Measurements from ENCODE around the gene AP1G1.
A peak's percentile ranks its signal among the peaks of the same experiment; 100 is the strongest.
"Not testable (repeated sequence)": the region's sequence is repeated elsewhere in the genome, so short reads cannot be mapped to it uniquely, and the experiment has no call there.

AP1G1 gene

DNA sequence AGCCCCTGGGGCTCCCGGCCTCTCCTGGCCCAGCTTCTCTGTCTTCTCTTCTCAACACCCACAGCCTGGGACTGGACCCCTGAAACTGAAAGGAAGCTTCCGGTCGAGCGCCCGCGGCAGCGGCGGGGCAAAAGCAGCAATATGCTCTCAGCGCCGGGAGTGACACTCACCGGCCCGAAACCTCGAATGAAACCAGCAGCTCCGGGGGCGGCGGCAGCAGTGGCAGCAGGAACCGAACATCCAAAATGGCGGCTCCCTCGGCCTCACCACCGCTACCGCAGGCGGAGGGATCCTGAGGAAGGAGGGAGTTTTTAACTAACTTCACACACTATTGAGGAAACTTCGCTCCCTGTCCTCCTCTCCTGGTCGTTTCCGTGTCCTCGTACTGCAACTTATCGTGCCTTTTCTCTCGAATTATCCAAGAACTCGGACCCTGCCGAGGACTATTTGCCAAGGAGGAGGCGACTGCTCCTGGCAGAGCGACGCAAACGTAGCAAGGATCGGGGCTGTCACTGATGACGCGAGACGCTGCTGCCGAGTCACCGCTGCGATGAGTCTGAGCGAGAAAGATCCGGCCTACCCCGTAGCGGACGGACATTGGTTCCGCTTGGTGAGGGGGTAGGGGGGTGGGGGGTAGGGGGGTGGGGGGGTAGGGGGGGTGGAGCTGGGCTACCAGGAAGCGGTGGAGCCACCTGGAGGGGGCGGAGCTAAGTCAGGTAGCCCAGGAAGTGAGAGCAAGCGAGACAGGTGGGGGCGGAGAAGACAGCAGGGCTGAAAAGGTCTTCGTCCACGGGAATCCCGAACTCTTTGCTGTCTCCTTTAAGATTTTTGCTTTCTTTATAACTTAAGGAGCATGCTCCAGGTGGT is at the start of gene AP1G1:
Gene AP1G1 (minus strand): TSS at position 242 of the 867 bp plus-strand sequence. CDS start 19,355 bp downstream, outside the sequence.
- DNase-seq = peak; percentile 98

DNA sequence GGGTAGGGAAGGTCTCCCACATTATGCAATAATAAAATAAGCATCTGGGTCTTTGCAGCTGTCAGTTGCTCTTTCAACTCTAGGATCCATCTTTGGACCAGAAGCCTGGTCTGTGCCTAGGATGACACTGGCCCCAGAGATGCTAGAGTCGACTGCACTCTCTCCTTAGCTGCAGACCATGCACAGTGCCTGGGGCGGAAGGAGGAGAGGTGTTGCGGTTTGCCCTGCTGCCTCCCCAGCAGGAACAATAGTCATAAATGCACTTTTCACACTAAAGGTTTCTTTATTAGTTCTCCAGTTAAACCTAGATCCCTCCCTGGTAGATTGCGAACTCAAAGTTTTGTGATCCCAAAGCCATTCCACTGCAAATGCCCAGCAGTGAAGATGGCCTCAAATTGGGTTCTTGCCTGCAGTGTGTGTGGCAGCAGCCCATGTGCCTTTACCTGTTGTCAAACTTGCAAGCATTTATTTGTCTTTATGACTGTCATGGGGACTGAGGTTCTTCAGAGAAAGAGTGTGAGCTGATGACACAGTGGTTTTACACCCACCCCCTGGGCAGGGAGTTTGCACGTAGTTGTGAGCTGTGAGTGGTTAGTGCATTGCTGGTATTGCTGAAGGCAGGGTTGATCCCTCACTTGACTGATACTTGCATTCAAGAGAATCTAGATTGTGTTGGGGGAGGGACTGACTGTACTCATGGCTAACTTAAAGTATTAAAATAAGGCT is 47.5 kb upstream of the AP1G1 start:
- no peak for DNase-seq

GRCh38 chr16:71854369-71854948 is 45.8 kb upstream of the AP1G1 start:
- DNase-seq = no peak

- DNase-seq = no peak
Measured at GRCh38 chr16:71853413-71853812, 44.8 kb upstream of the AP1G1 start.

- no peak for DNase-seq
Measured at GRCh38 chr16:71852561-71852960, 43.9 kb upstream of the AP1G1 start.

DNA sequence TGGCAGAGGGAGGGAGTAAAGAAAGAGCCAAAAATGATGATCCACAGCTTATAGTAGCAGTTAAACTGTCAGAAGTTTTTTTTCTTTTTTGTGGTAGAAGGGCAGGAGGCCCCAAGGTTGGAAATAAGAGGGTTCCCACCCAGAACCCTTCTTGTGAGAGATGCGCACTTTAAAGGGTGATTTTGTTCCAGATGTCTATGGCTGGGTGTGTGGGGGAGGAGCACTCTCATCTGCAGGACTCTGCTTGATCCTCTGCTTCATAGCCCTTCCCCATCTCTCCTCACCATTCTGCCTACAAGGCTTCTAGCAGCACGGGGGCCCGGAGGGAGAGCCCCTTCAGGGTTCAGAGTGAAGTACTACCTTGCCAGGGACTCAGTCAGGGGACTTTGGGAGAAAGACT is 43.5 kb upstream of the AP1G1 start:
- no peak for DNase-seq

GRCh38 chr16:71851746-71852145 is 43.1 kb upstream of the AP1G1 start:
- no peak for DNase-seq

GRCh38 chr16:71848622-71849021 is 40.0 kb upstream of the AP1G1 start:
- no peak for DNase-seq

- no peak for DNase-seq
Measured at GRCh38 chr16:71847096-71847495, 38.5 kb upstream of the AP1G1 start.

DNA sequence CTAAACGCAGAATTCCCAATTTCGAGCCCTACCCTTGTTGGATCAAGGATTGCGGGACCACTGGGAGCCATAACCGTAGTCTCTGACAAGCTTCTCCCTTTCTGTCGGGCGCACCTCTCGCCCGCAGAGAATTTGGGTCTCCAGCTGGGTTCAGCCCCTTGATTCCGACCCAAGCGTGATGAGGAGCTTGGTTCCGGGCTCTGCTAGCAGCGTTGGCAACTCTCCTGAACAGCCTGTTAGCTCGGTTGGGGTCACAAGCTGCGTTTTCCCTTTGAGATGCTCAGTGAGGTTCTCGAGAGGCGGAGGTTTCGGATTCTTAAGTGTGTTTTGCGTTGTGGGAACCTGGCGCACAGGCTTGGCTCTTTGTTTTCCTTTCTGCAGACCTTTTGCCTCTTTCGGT is 37.8 kb upstream of the AP1G1 start:
- peak; percentile 47 for DNase-seq

GRCh38 chr16:71845639-71846430 is 37.2 kb upstream of the AP1G1 start, which contains the start of gene ATXN1L:
Gene ATXN1L, plus strand, starts transcription at chr16:71845976. Its CDS starts 3,765 bp downstream, at chr16:71849741.
- peak; percentile 96 for DNase-seq

- DNase-seq = no peak
Measured at GRCh38 chr16:71843572-71843971, 34.9 kb upstream of the AP1G1 start.

- no peak for DNase-seq
Measured at GRCh38 chr16:71840052-71840451, 31.4 kb upstream of the AP1G1 start.

DNA sequence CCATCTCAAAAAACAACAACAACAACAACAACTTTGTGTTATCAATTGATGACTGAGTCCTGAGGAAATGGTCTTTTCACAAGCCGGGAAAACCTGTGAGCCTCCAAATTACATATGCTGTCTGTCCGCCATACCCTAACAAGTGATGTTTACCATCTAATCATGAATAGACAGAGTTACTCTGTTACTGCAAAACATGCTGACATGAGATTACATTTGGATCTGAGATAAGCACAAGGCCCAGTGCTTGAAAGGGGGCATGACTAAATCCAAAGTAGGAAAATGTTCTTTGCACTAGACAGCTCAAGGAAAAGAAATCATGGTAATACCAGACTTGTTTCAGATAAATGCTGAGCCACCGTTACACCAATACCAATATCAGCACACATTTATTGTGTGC is 28.5 kb upstream of the AP1G1 start:
- DNase-seq = peak; percentile 33

GRCh38 chr16:71834291-71834690 is 25.7 kb upstream of the AP1G1 start:
- no peak for DNase-seq

DNA sequence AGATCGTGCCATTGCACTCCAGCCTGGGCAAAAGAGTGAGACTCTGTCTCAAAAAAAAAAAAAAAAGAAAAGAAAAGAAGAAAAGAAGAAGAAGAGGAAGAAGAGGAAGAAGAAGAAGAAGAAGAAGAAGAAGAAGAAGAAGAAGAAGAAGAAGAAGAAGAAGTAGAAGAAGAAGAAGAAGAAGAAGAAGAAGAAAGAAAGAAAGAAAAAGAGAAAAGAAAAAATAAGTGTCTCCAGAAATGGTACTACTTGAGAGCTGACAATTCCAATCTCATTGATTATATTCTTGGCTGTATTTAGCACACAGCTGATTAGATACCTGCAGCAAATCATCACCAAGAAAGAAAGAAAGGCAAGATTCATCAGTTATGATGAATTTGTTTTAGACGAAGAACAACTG is 23.5 kb upstream of the AP1G1 start:
- DNase-seq = not testable (repeated sequence)

DNA sequence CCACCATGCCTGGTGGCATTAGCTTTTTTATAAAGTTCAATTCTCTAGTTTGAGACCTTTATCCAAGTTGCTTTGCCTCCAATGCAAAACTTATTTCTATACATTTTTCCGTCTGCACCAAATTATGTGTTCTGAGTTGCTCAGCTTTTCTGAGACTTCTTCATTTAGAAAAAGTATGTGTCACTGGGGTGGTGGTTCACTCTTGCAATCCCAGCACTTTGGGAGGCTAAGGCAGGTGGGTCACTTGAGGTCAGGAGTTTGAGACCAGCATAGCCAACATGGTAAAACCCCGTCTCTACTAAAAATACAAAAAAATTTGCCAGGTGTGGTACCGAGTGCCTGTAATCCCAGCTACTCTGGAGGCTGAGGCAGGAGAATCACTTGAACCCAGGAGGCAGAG is 23.1 kb upstream of the AP1G1 start:
- not testable (repeated sequence) for DNase-seq

DNA sequence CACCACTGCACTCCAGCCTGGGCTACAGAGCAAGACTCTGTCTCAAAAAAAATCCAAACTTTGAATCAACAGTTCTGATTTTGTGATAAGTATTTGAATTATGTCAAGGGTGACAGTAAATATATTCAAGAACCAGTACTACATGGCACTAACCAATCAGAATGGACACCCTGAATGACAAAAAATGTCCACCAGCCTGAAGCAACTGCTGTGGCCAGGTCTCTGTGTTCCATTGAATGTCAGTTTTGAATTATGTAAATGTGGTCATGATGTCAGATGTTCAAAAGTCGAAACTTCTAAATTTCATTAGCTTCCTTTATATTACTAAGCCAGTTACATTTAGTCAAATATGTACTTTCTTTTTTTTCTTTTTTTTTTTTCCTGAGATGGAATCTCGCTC is 21.7 kb upstream of the AP1G1 start:
- no peak for DNase-seq

GRCh38 chr16:71826533-71827017 is 17.9 kb upstream of the AP1G1 start:
- peak; percentile 50 for DNase-seq

GRCh38 chr16:71817155-71817500 is 8.5 kb upstream of the AP1G1 start:
- not testable (repeated sequence) for DNase-seq

DNA sequence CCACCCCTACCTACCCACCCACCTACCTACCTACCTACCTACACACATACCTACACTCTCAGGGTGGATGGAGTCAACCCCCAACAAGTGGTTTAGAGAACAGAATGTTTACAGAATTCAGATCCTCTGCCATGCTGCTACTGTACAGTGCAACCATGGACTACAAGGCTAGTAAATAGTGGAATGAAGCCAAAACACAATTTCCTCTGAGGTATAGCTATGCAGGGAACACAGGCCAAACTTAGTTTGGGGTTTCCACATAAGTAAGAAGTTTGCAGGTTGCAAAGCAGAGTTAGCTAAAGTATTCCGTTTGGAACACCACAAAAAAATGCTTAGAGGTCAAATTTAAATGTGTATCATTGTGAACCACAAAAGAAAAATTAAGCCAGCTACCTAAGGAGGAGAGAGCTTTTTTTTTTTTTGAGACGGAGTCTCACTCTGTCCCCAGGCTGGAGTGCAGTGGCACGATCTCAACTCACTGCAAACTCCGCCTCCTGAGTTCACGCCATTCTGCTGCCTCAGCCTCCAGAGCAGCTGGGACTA is 2.7 kb upstream of the AP1G1 start:
- DNase-seq = peak; percentile 50

- not testable (repeated sequence) for DNase-seq
Measured at GRCh38 chr16:71810155-71810530, 1.5 kb upstream of the AP1G1 start.

All from hematopoietic multipotent progenitor cell treated with erythropoietin and hydrocortisone succinate and interleukin-3 and kit ligand, for 6 days (in vitro differentiated cells).